DND-41 (cell line): ENCODE data around the gene TUBA3E.

Experiments used
- CTCF ChIP-seq: IDR thresholded peaks from 2 replicates; pipeline ENCODE4 v1.5.1; 2012; ENCODE audit warnings: borderline replicate concordance, low read length, moderate library complexity, mild to moderate bottlenecking; ENCODE audit not compliant: poor library complexity, severe bottlenecking; ENCODE audit errors: extremely low read depth
- EZH2 ChIP-seq: IDR thresholded peaks from 3 replicates; pipeline ENCODE4 v1.6.1; 2012; ENCODE audit warnings: borderline replicate concordance, low read depth, mild to moderate bottlenecking, moderate library complexity, low read length, inconsistent platforms; ENCODE audit not compliant: severe bottlenecking

- TF ChIP-seq CTCF (no peak), EZH2 (no peak)
These were observed at the start of gene TUBA3E for GRCh38 chr2:130198343-130198742.
